H1 (cell line): ENCODE results near the gene ADTRP. TPM values are rescaled to one million over a fixed set of nuclear protein-coding genes. Genes with fewer than 3 reads are reported as not detected.

Experiments
- CTCF ChIA-PET: fragments of 300-600 bp; sonication (Branson Sonifier 250); formaldehyde crosslinking; loops from one replicate; lab custom pipeline; 2021; ENCODE audit not compliant: partially characterized antibody; lab: Charles Lee
- POLR2A ChIA-PET: fragments of 300-600 bp; sonication (Branson Sonifier 250); formaldehyde crosslinking; loops from one replicate; lab custom pipeline; 2021; ENCODE audit warnings: inconsistent platforms; ENCODE audit not compliant: partially characterized antibody; lab: Charles Lee
- DNase-seq, 2 experiments: peaks; one replicate each; pipeline versions ENCODE4 v3.0.0 to v3.0.0-alpha.2; 2010 to 2022; ENCODE audit warnings: low spot score in 2 of 2, low read depth in 1 of 2, mixed read lengths in 1 of 2
- FAIRE-seq: peaks from 2 replicates; lab custom pipeline; 2011; peaks lifted over from hg19 to GRCh38; lab: Jason Lieb, UNC
- H2AFZ ChIP-seq: 2 replicates; pipeline ENCODE4 v1.8.1; 2012; ENCODE audit warnings: low read length, inconsistent platforms
- H2AK5ac ChIP-seq: 2 replicates; pipeline ENCODE4 v1.6.1; 2013; ENCODE audit warnings: low read depth, low read length
- H2BK120ac ChIP-seq: replicated peaks from 2 replicates; pipeline ENCODE3; 2013; ENCODE audit warnings: low read depth, low read length, inconsistent platforms
- H2BK12ac ChIP-seq: 2 replicates; pipeline ENCODE4 v1.6.1; 2013; ENCODE audit warnings: low read depth, low read length
- H2BK15ac ChIP-seq: 2 replicates; pipeline ENCODE4 v1.6.1; 2013; ENCODE audit warnings: low read length
- H2BK20ac ChIP-seq: 2 replicates; pipeline ENCODE4 v1.6.1; 2013; ENCODE audit warnings: low read length
- H2BK5ac ChIP-seq: 2 replicates; pipeline ENCODE4 v1.6.1; 2013; ENCODE audit warnings: low read depth, low read length
- H3K14ac ChIP-seq: 2 replicates; pipeline ENCODE4 v1.6.1; 2013; ENCODE audit warnings: inconsistent platforms; ENCODE audit not compliant: insufficient read length
- H3K18ac ChIP-seq: 2 replicates; pipeline ENCODE4 v1.6.1; 2013; ENCODE audit warnings: low read length; ENCODE audit errors: extremely low read depth
- H3K23ac ChIP-seq: 2 replicates; pipeline ENCODE4 v1.6.1; 2013; ENCODE audit warnings: inconsistent platforms; ENCODE audit not compliant: insufficient read length
- H3K23me2 ChIP-seq: 2 replicates; pipeline ENCODE4 v1.6.1; 2013; ENCODE audit warnings: low read depth, low read length
- H3K27ac ChIP-seq: 2 replicates; pipeline ENCODE4 v1.6.1; 2011; ENCODE audit warnings: low read depth, low read length, inconsistent platforms
- H3K27me3 ChIP-seq, 4 experiments: replicated peaks in 1 of 4; 1 replicate in 1 of 4; 2 replicates in 3 of 4; pipeline versions ENCODE4 v1.6.1 to v1.8.1; 2011 to 2013; ENCODE audit warnings: low read length in 3 of 4, mild to moderate bottlenecking in 3 of 4, inconsistent platforms in 2 of 4, mixed read lengths in 2 of 4, moderate library complexity in 1 of 4; ENCODE audit not compliant: control insufficient read depth in 3 of 4, insufficient read depth in 3 of 4; ENCODE audit errors: extremely low read depth in 1 of 4
- H3K36me3 ChIP-seq, 4 experiments: 2 replicates each; pipeline versions ENCODE4 v1.6.1 to v1.8.1; 2011 to 2013; ENCODE audit warnings: mild to moderate bottlenecking in 4 of 4, low read length in 3 of 4, moderate library complexity in 2 of 4, control low read depth in 1 of 4, inconsistent platforms in 1 of 4; ENCODE audit not compliant: insufficient read depth in 4 of 4, control insufficient read depth in 2 of 4
- H3K4ac ChIP-seq: replicated peaks from 2 replicates; pipeline ENCODE3; 2013; ENCODE audit warnings: low read length, low read depth, mixed read lengths, inconsistent platforms; ENCODE audit not compliant: insufficient read length
- H3K4me1 ChIP-seq, 4 experiments: replicated peaks in 1 of 4; 1 replicate in 1 of 4; 2 replicates in 3 of 4; pipeline versions ENCODE4 v1.6.1 to v1.8.1; 2011 to 2013; ENCODE audit warnings: low read length in 3 of 4, inconsistent platforms in 2 of 4, mixed read lengths in 1 of 4; ENCODE audit not compliant: insufficient read depth in 4 of 4, control insufficient read depth in 3 of 4
- H3K4me2 ChIP-seq, 2 experiments: 2 replicates each; pipeline versions ENCODE4 v1.6.1 to v1.8.1; 2011 to 2013; ENCODE audit warnings: low read depth in 2 of 2, low read length in 2 of 2, control low read depth in 1 of 2, inconsistent platforms in 1 of 2, mild to moderate bottlenecking in 1 of 2; ENCODE audit not compliant: insufficient read depth in 1 of 2
- H3K4me3 ChIP-seq, 4 experiments: fragments of 200-600, 300-600 bp in 1 of 4; sonication (generic), shearing (Covaris generic), sonication (Bioruptor Twin) in 1 of 4; 2 replicates each; pipeline versions ENCODE4 v1.5.1 to v1.8.1; 2011 to 2016; ENCODE audit warnings: low read length in 4 of 4, low read depth in 3 of 4, control low read depth in 2 of 4, inconsistent platforms in 2 of 4, mild to moderate bottlenecking in 2 of 4, mixed read lengths in 1 of 4, moderate library complexity in 1 of 4; ENCODE audit not compliant: insufficient read depth in 2 of 4; ENCODE audit errors: extremely low read depth in 1 of 4
- H3K56ac ChIP-seq: replicated peaks from 2 replicates; pipeline ENCODE3; 2013; ENCODE audit warnings: low read depth, mild to moderate bottlenecking, mixed read lengths, low read length, inconsistent platforms; ENCODE audit not compliant: insufficient read length
- H3K79me1 ChIP-seq: 2 replicates; pipeline ENCODE4 v1.6.1; 2013; ENCODE audit warnings: low read depth, low read length, control low read depth
- H3K79me2 ChIP-seq, 2 experiments: 2 replicates each; pipeline versions ENCODE4 v1.6.1 to v1.8.1; 2012 to 2013; ENCODE audit warnings: low read length in 2 of 2, mild to moderate bottlenecking in 2 of 2, inconsistent platforms in 1 of 2; ENCODE audit not compliant: insufficient read depth in 2 of 2, control insufficient read depth in 1 of 2
- H3K9ac ChIP-seq, 4 experiments: replicated peaks in 1 of 4; 1 replicate in 1 of 4; 2 replicates in 3 of 4; pipeline versions ENCODE4 v1.6.1 to v1.8.1; 2011 to 2013; ENCODE audit warnings: low read depth in 3 of 4, low read length in 3 of 4, control low read depth in 2 of 4, mild to moderate bottlenecking in 2 of 4, moderate library complexity in 2 of 4, inconsistent platforms in 1 of 4; ENCODE audit errors: extremely low read depth in 1 of 4
- H3K9me3 ChIP-seq, 2 experiments: 2 replicates each; pipeline versions ENCODE4 v1.6.1 to v1.8.1; 2012 to 2013; ENCODE audit warnings: mild to moderate bottlenecking in 2 of 2, moderate library complexity in 2 of 2, control low read depth in 1 of 2, inconsistent platforms in 1 of 2, low read depth in 1 of 2, low read length in 1 of 2, mixed read lengths in 1 of 2; ENCODE audit not compliant: insufficient read depth in 2 of 2
- H4K20me1 ChIP-seq, 2 experiments: replicated peaks in 1 of 2; 2 replicates each; pipeline versions ENCODE3 to v1.8.1; 2011 to 2013; ENCODE audit warnings: inconsistent platforms in 2 of 2, low read length in 2 of 2, mild to moderate bottlenecking in 1 of 2; ENCODE audit not compliant: insufficient read depth in 2 of 2, control insufficient read depth in 1 of 2
- H4K5ac ChIP-seq: 2 replicates; pipeline ENCODE4 v1.6.1; 2013; ENCODE audit warnings: low read length, low read depth, mixed read lengths, inconsistent platforms; ENCODE audit not compliant: insufficient read length
- H4K8ac ChIP-seq: 2 replicates; pipeline ENCODE4 v1.8.0; 2013; ENCODE audit warnings: mild to moderate bottlenecking, moderate library complexity, low read length, inconsistent platforms; ENCODE audit not compliant: insufficient read depth; ENCODE audit errors: extremely low read depth
- H4K91ac ChIP-seq: replicated peaks from 2 replicates; pipeline ENCODE3; 2013; ENCODE audit warnings: low read length, mixed read lengths, inconsistent platforms; ENCODE audit not compliant: insufficient read length
- ASH2L ChIP-seq: fragments of 200-600, 300-600 bp; sonication (generic); IDR thresholded peaks from one replicate; pipeline ENCODE4 v1.7.1; 2017; ENCODE audit warnings: low read length
- BACH1 ChIP-seq: IDR thresholded peaks from 2 replicates; pipeline ENCODE4 v1.6.1; 2012; ENCODE audit warnings: low read length, improper control_type of control experiment
- EZH2 ChIP-seq: fragments of 200-600 bp; sonication (generic); IDR thresholded peaks from 2 replicates; pipeline ENCODE4 v1.7.1; 2012; ENCODE audit warnings: low read depth, mild to moderate bottlenecking, moderate library complexity, low read length, inconsistent platforms; ENCODE audit not compliant: severe bottlenecking
- GABPA ChIP-seq: IDR thresholded peaks from 2 replicates; pipeline ENCODE4 v1.6.1; 2011; ENCODE audit warnings: mild to moderate bottlenecking, low read length, moderate library complexity, borderline replicate concordance; ENCODE audit not compliant: insufficient read depth
- JUND ChIP-seq: IDR thresholded peaks from 2 replicates; pipeline ENCODE4 v1.6.1; 2011; ENCODE audit warnings: mild to moderate bottlenecking, improper control_type of control experiment, low read length
- KDM5A ChIP-seq: fragments of 200-600 bp; IDR thresholded peaks from 2 replicates; pipeline ENCODE4 v1.7.1; 2012; ENCODE audit warnings: mild to moderate bottlenecking, low read length, inconsistent platforms, mixed read lengths
- MAFK ChIP-seq: IDR thresholded peaks from 2 replicates; pipeline ENCODE4 v1.6.1; 2012; ENCODE audit warnings: low read depth, mild to moderate bottlenecking, improper control_type of control experiment, low read length
- RAD21 ChIP-seq, 2 experiments: IDR thresholded peaks in 1 of 2; conservative IDR thresholded peaks in 1 of 2; 2 replicates each; pipeline ENCODE4 v1.6.1; 2011; ENCODE audit warnings: low read depth in 2 of 2, low read length in 2 of 2, improper control_type of control experiment in 1 of 2, inconsistent platforms in 1 of 2, mild to moderate bottlenecking in 1 of 2, moderate library complexity in 1 of 2
- SAP30 ChIP-seq: fragments of 300-600 bp; sonication (generic); IDR thresholded peaks from 2 replicates; pipeline ENCODE4 v1.7.1; 2012; ENCODE audit warnings: low read length, moderate library complexity, mild to moderate bottlenecking, inconsistent platforms; ENCODE audit not compliant: insufficient read depth, insufficient replicate concordance
- SP2 ChIP-seq: IDR thresholded peaks from 2 replicates; pipeline ENCODE4 v1.6.1; 2012; ENCODE audit warnings: mild to moderate bottlenecking, low read length, inconsistent platforms
- TCF12 ChIP-seq: IDR thresholded peaks from 2 replicates; pipeline ENCODE4 v1.6.1; 2011; ENCODE audit warnings: low read depth, mild to moderate bottlenecking, low read length
- TEAD4 ChIP-seq: IDR thresholded peaks from 2 replicates; pipeline ENCODE4 v1.6.1; 2012; ENCODE audit warnings: low read depth, low read length, inconsistent platforms, mixed read lengths
- WGBS, 2 experiments: shearing (Covaris generic) in 1 of 2; methylation state at CpG; one replicate each; pipeline versions ENCODE4 v1.1.6 to v1.1.7; 2013 to 2015; ENCODE audit warnings: low lambda C conversion rate in 2 of 2, mixed read lengths in 2 of 2, inconsistent platforms in 1 of 2, low coverage in 1 of 2, missing lambda C conversion rate in 1 of 2; ENCODE audit not compliant: insufficient replicate concordance in 2 of 2, insufficient coverage in 1 of 2, insufficient read length in 1 of 2; ENCODE audit errors: extremely low coverage in 1 of 2, missing lambda C conversion rate in 1 of 2; 5-methylcytosine and 5-hydroxymethylcytosine counted together
- polyA plus RNA-seq, 7 experiments: library from polyadenylated mRNA; depleted of rRNA in 3 of 7; stranded (reverse) in 5 of 7; unstranded in 2 of 7; fragments of >200 nt in 5 of 7; fragments of 200-250 nt in 2 of 7; gene quantifications; 1 replicate in 5 of 7; 2 replicates in 1 of 7; 4 replicates in 1 of 7; pipeline versions ENCODE4 v1.2.1 to v1.2.3, GENCODE V29; 2011 to 2013; ENCODE audit warnings: missing spikeins in 2 of 7, mixed read lengths in 2 of 7
- total RNA-seq: library from RNA; stranded (reverse); fragmentation: NEBNext Ultra II Directional; extraction: Animal tissue kit (Norgen Biotek cat#: 25700); gene quantifications from 2 replicates; pipeline ENCODE4 v1.2.1, GENCODE V29; 2021
- TF ChIP-seq, protein P1 (sequence below): IDR thresholded peaks from 2 replicates; pipeline ENCODE4 v1.6.1; 2012; ENCODE audit warnings: inconsistent platforms

ADTRP gene
- total and polyA plus RNA-seq, 2 of the 8 experiments (the other 6 are each of a cell fraction or from before 2014, with no cell fraction given), result 0.08 to 0.45 TPM

DNA sequence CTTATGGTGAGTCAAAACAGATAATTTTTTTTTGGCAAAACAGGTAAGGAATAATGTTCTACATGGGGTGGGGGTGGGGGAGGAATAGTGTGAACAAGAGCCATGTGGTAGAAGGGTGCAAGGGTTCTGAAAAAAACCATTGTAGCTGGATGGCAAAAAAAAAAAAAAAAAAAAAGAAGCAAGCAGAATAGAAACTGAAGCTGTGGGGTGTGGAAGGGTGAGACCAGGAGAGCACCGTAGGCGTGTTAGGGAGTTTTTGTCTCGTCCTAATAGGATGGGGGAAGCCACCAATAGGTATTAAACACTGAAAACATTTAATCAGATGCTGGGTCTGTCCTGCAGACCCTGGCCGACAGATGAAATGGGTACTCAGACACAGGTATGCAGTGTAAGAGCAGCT is 110.1 kb downstream of the ADTRP start:
- Histone ChIP-seq H4K91ac (no peak overlapping the region), H2AK5ac (no peak overlapping the region), H3K14ac (no peak overlapping the region), H2BK20ac (no peak overlapping the region), H3K23me2 (0 out of 2 replicates have a peak, but pooled peaks cover 2% of the 10 kb centered on the region), H3K4me3 (no peak overlapping the region), H2BK120ac (no peak overlapping the region), H3K18ac (no peak overlapping the region), H3K23ac (no peak overlapping the region), H2BK5ac (no peak overlapping the region), H4K20me1 (no peaks in the 10 kb centered on the region), H3K4me2 (no peak overlapping the region), H3K79me2 (no peaks in the 10 kb centered on the region), H2BK12ac (no peak overlapping the region), H3K9me3 (peaks cover 3 to 11% of the 10 kb centered on the region in 2 experiments; a peak in 2 of 4 replicates), H3K9ac (no peak overlapping the region), H2BK15ac (no peak overlapping the region), H3K56ac (no peak overlapping the region), H3K36me3 (no peaks in the 10 kb centered on the region; a peak in 1 of 8 replicates), H3K79me1 (no peaks in the 10 kb centered on the region), H3K27ac (no peak overlapping the region), H2AFZ (no peak overlapping the region), H4K5ac (no peak overlapping the region), H3K4ac (no peak overlapping the region), H3K4me1 (no peaks in the 10 kb centered on the region), H3K27me3 (no peaks in the 10 kb centered on the region), H4K8ac (no peak overlapping the region)
- FAIRE-seq (no peak), DNase-seq (no peak)
- TF ChIP-seq BACH1, result no peak
- no peak for TF ChIP-seq KDM5A
- TF ChIP-seq, protein P1, sequence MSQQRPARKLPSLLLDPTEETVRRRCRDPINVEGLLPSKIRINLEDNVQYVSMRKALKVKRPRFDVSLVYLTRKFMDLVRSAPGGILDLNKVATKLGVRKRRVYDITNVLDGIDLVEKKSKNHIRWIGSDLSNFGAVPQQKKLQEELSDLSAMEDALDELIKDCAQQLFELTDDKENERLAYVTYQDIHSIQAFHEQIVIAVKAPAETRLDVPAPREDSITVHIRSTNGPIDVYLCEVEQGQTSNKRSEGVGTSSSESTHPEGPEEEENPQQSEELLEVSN, result no peak
- no peak for TF ChIP-seq RAD21 (IDR thresholded peaks at IDR 0.05 in 1 of 2, conservative IDR thresholded peaks at IDR 0.05 in 1 of 2; ENCODE audit: low read depth in 2 of 2, low read length in 2 of 2)
- TF ChIP-seq EZH2, result no peak
- TF ChIP-seq SP2, result no peak
- no peak for TF ChIP-seq JUND
- TF ChIP-seq TEAD4, result no peak
- TF ChIP-seq MAFK, result no peak
- TF ChIP-seq ASH2L, result no peak
- TF ChIP-seq SAP30, result no peak
- no peak for TF ChIP-seq GABPA
- TF ChIP-seq TCF12, result no peak
- 88% methylated on average over 4 of the region's 4 CpGs; no CpG with 5 or more reads in 1 of the 2 experiments for WGBS, 2 experiments
- ChIA-PET POLR2A (interaction anchor here (0.5 kb wide), 1 partner anchor 20 kb away, joined by 3 read pairs; no protein-coding TSS in a partner anchor), CTCF (interaction anchor here (0.7 to 1.3 kb wide), 3 partner anchors 33 to 559 kb away, joined by 3 read pairs; no protein-coding TSS in a partner anchor)
